ENCODE results near the gene CD300H.

CD300H gene

GRCh38 chr17:74529243-74529642 lies 38.1 kb downstream of the CD300H start:
- no peaks in the 10 kb centered on the region for H3K4me1 ChIP-seq (ENCODE audit: insufficient read depth, low read length, poor library complexity, severe bottlenecking)
- H4K20me1 ChIP-seq (ENCODE audit: insufficient read depth, low read length, poor library complexity, severe bottlenecking): no peaks in the 10 kb centered on the region
- no peaks in the 10 kb centered on the region for H3K36me3 ChIP-seq (ENCODE audit: insufficient read depth, low read length)
- H2AFZ ChIP-seq (ENCODE audit: low read length): no peak overlapping the region
- H3K79me2 ChIP-seq (ENCODE audit: insufficient read depth, low read length): no peaks in the 10 kb centered on the region
- no peak overlapping the region for H3K9ac ChIP-seq (ENCODE audit: low read depth, low read length, poor library complexity, severe bottlenecking)
- H3K9me2 ChIP-seq (replicated peaks; ENCODE audit: low read depth, low read length): no peaks in the 10 kb centered on the region
- no peak overlapping the region for H3K4me2 ChIP-seq (ENCODE audit: low read depth, low read length, poor library complexity, severe bottlenecking)
- no peaks in the 10 kb centered on the region for H3K27me3 ChIP-seq (ENCODE audit: insufficient read depth, low read length, poor library complexity, severe bottlenecking)
- H3K4me3 ChIP-seq (ENCODE audit: low read length, poor library complexity, severe bottlenecking): no peak overlapping the region
- H3K9me3 ChIP-seq (ENCODE audit: insufficient read depth, low read depth, low read length): no peaks in the 10 kb centered on the region
- H3F3A ChIP-seq (ENCODE audit: low read depth): no peaks in the 10 kb centered on the region
- TF ChIP-seq CTCF (conservative IDR thresholded peaks at IDR 0.05; ENCODE audit: low read length) (no peak), EZH2phosphoT487 (IDR thresholded peaks at IDR 0.05; ENCODE audit: borderline replicate concordance) (no peak)

GRCh38 chr17:74528491-74529199 lies 38.7 kb downstream of the CD300H start:
- no peaks in the 10 kb centered on the region for H4K20me1 ChIP-seq (ENCODE audit: insufficient read depth, low read length, poor library complexity, severe bottlenecking)
- no peaks in the 10 kb centered on the region for H3K79me2 ChIP-seq (ENCODE audit: insufficient read depth, low read length)
- no peak overlapping the region for H2AFZ ChIP-seq (ENCODE audit: low read length)
- no peak overlapping the region for H3K4me3 ChIP-seq (ENCODE audit: low read length, poor library complexity, severe bottlenecking)
- no peak overlapping the region for H3K9ac ChIP-seq (ENCODE audit: low read depth, low read length, poor library complexity, severe bottlenecking)
- no peaks in the 10 kb centered on the region for H3K9me2 ChIP-seq (replicated peaks; ENCODE audit: low read depth, low read length)
- H3K4me2 ChIP-seq (ENCODE audit: low read depth, low read length, poor library complexity, severe bottlenecking): no peak overlapping the region
- H3K27me3 ChIP-seq (ENCODE audit: insufficient read depth, low read length, poor library complexity, severe bottlenecking): no peaks in the 10 kb centered on the region
- no peaks in the 10 kb centered on the region for H3F3A ChIP-seq (ENCODE audit: low read depth)
- no peaks in the 10 kb centered on the region for H3K36me3 ChIP-seq (ENCODE audit: insufficient read depth, low read length)
- no peak for TF ChIP-seq CTCF (conservative IDR thresholded peaks at IDR 0.05; ENCODE audit: low read length)
- no peak for TF ChIP-seq EZH2phosphoT487 (IDR thresholded peaks at IDR 0.05; ENCODE audit: borderline replicate concordance)
- H3K4me1 ChIP-seq (ENCODE audit: insufficient read depth, low read length, poor library complexity, severe bottlenecking): no peaks in the 10 kb centered on the region
- no peaks in the 10 kb centered on the region for H3K9me3 ChIP-seq (ENCODE audit: insufficient read depth, low read depth, low read length)

GRCh38 chr17:74527756-74528155 lies 39.6 kb downstream of the CD300H start:
- H4K20me1 ChIP-seq (ENCODE audit: insufficient read depth, low read length, poor library complexity, severe bottlenecking): no peaks in the 10 kb centered on the region
- no peaks in the 10 kb centered on the region for H3K4me1 ChIP-seq (ENCODE audit: insufficient read depth, low read length, poor library complexity, severe bottlenecking)
- no peaks in the 10 kb centered on the region for H3K27me3 ChIP-seq (ENCODE audit: insufficient read depth, low read length, poor library complexity, severe bottlenecking)
- no peak for TF ChIP-seq EZH2phosphoT487 (IDR thresholded peaks at IDR 0.05; ENCODE audit: borderline replicate concordance)
- TF ChIP-seq CTCF (conservative IDR thresholded peaks at IDR 0.05; ENCODE audit: low read length): no peak
- H3K4me2 ChIP-seq (ENCODE audit: low read depth, low read length, poor library complexity, severe bottlenecking): no peak overlapping the region
- no peaks in the 10 kb centered on the region for H3K9me3 ChIP-seq (ENCODE audit: insufficient read depth, low read depth, low read length)
- no peak overlapping the region for H2AFZ ChIP-seq (ENCODE audit: low read length)
- no peaks in the 10 kb centered on the region for H3K79me2 ChIP-seq (ENCODE audit: insufficient read depth, low read length)
- H3K9me2 ChIP-seq (replicated peaks; ENCODE audit: low read depth, low read length): no peaks in the 10 kb centered on the region
- no peak overlapping the region for H3K9ac ChIP-seq (ENCODE audit: low read depth, low read length, poor library complexity, severe bottlenecking)
- H3K4me3 ChIP-seq (ENCODE audit: low read length, poor library complexity, severe bottlenecking): no peak overlapping the region
- H3F3A ChIP-seq (ENCODE audit: low read depth): no peaks in the 10 kb centered on the region
- no peaks in the 10 kb centered on the region for H3K36me3 ChIP-seq (ENCODE audit: insufficient read depth, low read length)

Data from Loucy (cell line).